Calu3 (cell line): ENCODE measurements around the gene GTPBP3. TPM values are rescaled to one million over a fixed set of nuclear protein-coding genes. Genes with fewer than 3 reads are reported as not detected.

Experiments used
- BruUV-seq: library from RNA; stranded (reverse); fragments of 400-500 nt; replicated peaks from 2 replicates; lab custom pipeline; 2021; lab: Mats Ljungman, UMichigan
- CTCF ChIA-PET: fragments of 300-600 bp; sonication (Branson Sonifier 250); formaldehyde crosslinking; loops from one replicate; lab custom pipeline; 2022; ENCODE audit warnings: antibody characterized with exemption; lab: Charles Lee
- DNase-seq: peaks from one replicate; pipeline ENCODE4 v3.0.0; 2022
- H3K27ac Mint-ChIP-seq: one replicate; pipeline ENCODE4 v1.8.0; 2022; ENCODE audit warnings: mixed read lengths; ENCODE audit not compliant: unreplicated experiment
- H3K27me3 Mint-ChIP-seq: one replicate; pipeline ENCODE4 v1.8.0; 2022; ENCODE audit warnings: mixed read lengths; ENCODE audit not compliant: unreplicated experiment
- H3K36me3 Mint-ChIP-seq: one replicate; pipeline ENCODE4 v1.8.0; 2022; ENCODE audit warnings: mild to moderate bottlenecking, moderate library complexity, mixed read lengths; ENCODE audit not compliant: insufficient read depth, unreplicated experiment
- H3K4me1 Mint-ChIP-seq: one replicate; pipeline ENCODE4 v1.8.0; 2022; ENCODE audit warnings: mild to moderate bottlenecking, low read depth, mixed read lengths; ENCODE audit not compliant: unreplicated experiment
- H3K4me3 Mint-ChIP-seq: one replicate; pipeline ENCODE4 v1.8.0; 2022; ENCODE audit warnings: mild to moderate bottlenecking, low read depth, moderate library complexity, mixed read lengths; ENCODE audit not compliant: unreplicated experiment
- H3K9me3 Mint-ChIP-seq: one replicate; pipeline ENCODE4 v1.8.0; 2022; ENCODE audit warnings: low read depth, mixed read lengths; ENCODE audit not compliant: unreplicated experiment
- CTCF ChIP-seq: fragments of 200-600 bp; IDR thresholded peaks from one replicate; pipeline ENCODE4 v1.8.0; 2022; ENCODE audit warnings: antibody characterized with exemption; ENCODE audit not compliant: unreplicated experiment
- intact Hi-C: fragments of 100-400 bp; cut with micrococcal nuclease; formaldehyde crosslinking; loops from one replicate; pipeline ENCODE4 v1.10.0; 2022; ENCODE audit not compliant: unreplicated experiment
- total RNA-seq: library from RNA; stranded (reverse); gene quantifications from 2 replicates; pipeline ENCODE4 v1.2.3, GENCODE V29; 2022

The GTPBP3 gene
- total RNA-seq, 1 experiment from 2014 or later = 40.9 TPM

- H3K4me3 Mint-ChIP-seq = no peak overlapping the region
- TF ChIP-seq CTCF = no peak
- BruUV-seq = no TSS peak
Measured at GRCh38 chr19:17351815-17352435, 14.6 kb downstream of the GTPBP3 start.

GRCh38 chr19:17352608-17353280 lies 15.4 kb downstream of the GTPBP3 start:
- Mint-ChIP-seq H3K27ac (no peak overlapping the region), H3K36me3 (no peaks in the 10 kb centered on the region), H3K4me1 (peaks cover 10% of the 10 kb centered on the region), H3K9me3 (no peaks in the 10 kb centered on the region), H3K27me3 (peaks cover 45% of the 10 kb centered on the region), H3K4me3 (no peak overlapping the region)
- intact Hi-C loops = no loop called here
- no TSS peak for BruUV-seq
- no peak for TF ChIP-seq CTCF
- CTCF ChIA-PET = no interaction called here
- no peak for DNase-seq

More at GRCh38 chr19:17351815-17352435, 14.6 kb downstream of the GTPBP3 start:
- CTCF ChIA-PET = no interaction called here
- intact Hi-C loops = no loop called here
- Mint-ChIP-seq H3K4me1 (peaks cover 10% of the 10 kb centered on the region), H3K9me3 (no peaks in the 10 kb centered on the region), H3K27ac (no peak overlapping the region), H3K27me3 (peaks cover 47% of the 10 kb centered on the region), H3K36me3 (no peaks in the 10 kb centered on the region)
- no peak for DNase-seq

- no TSS peak for BruUV-seq
- Mint-ChIP-seq H3K27me3 (peaks cover 45% of the 10 kb centered on the region), H3K9me3 (no peaks in the 10 kb centered on the region), H3K4me3 (no peak overlapping the region), H3K27ac (no peak overlapping the region), H3K4me1 (peaks cover 10% of the 10 kb centered on the region), H3K36me3 (no peaks in the 10 kb centered on the region)
- no peak for TF ChIP-seq CTCF
- intact Hi-C loops = no loop called here
- DNase-seq = no peak
- CTCF ChIA-PET = no interaction called here
Measured at GRCh38 chr19:17353386-17353785, 16.0 kb downstream of the GTPBP3 start.

DNA sequence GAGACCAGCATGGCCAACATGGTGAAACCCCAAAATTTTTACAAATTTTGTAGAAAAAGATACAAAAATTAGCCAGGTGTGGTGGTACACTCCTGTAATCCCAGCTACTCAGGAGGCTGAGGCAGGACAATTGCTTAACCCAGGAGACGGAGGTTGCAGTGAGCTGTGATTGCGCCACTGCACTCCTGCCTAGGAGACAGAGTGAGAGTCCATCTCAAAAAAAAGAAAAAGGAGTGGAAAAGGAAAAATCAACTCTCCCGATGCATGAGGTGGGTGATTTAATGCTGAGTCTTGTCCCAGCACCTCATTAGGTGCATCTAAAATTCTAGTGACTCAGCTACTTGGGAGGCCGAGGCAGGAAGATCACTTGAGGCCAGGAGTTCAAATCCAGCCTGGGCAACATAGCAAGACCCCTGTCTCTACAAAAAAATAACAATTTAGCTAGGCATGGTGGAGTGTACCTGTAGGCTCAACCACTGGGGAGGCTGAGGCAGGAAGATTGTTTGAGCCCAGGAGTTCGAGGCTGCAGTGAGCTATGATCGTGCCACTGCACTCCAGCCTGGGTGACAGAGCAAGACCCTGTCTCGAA lies 19.8 kb downstream of the GTPBP3 start:
- H3K4me1 Mint-ChIP-seq = peaks cover 10% of the 10 kb centered on the region
- no peak for DNase-seq
- H3K36me3 Mint-ChIP-seq = no peaks in the 10 kb centered on the region
- H3K9me3 Mint-ChIP-seq = no peaks in the 10 kb centered on the region
- H3K4me3 Mint-ChIP-seq = no peak overlapping the region
- H3K27me3 Mint-ChIP-seq = peaks cover 37% of the 10 kb centered on the region
- H3K27ac Mint-ChIP-seq = no peak overlapping the region
- no peak for TF ChIP-seq CTCF
- intact Hi-C loops = no loop called here
- CTCF ChIA-PET = no interaction called here
- no TSS peak for BruUV-seq
